Retinal pigment epithelial cell (primary cell): ENCODE measurements around the gene ITIH2.
"Not testable (repeated sequence)": the region's sequence is repeated elsewhere in the genome, so short reads cannot be mapped to it uniquely, and the experiment has no call there.

Source experiments
- DNase-seq: peaks from one replicate; pipeline ENCODE4 v3.0.0-alpha.2; 2010; ENCODE audit warnings: low read depth
- H3K4me3 ChIP-seq: 2 replicates; pipeline ENCODE4 v1.5.1; 2011; ENCODE audit warnings: mild to moderate bottlenecking, low read length, control low read depth, moderate library complexity
- TF ChIP-seq, protein P1 (sequence below): conservative IDR thresholded peaks from 2 replicates; pipeline ENCODE4 v1.5.1; 2011; ENCODE audit warnings: low read depth, low read length, control low read depth, inconsistent platforms

The ITIH2 gene

DNA sequence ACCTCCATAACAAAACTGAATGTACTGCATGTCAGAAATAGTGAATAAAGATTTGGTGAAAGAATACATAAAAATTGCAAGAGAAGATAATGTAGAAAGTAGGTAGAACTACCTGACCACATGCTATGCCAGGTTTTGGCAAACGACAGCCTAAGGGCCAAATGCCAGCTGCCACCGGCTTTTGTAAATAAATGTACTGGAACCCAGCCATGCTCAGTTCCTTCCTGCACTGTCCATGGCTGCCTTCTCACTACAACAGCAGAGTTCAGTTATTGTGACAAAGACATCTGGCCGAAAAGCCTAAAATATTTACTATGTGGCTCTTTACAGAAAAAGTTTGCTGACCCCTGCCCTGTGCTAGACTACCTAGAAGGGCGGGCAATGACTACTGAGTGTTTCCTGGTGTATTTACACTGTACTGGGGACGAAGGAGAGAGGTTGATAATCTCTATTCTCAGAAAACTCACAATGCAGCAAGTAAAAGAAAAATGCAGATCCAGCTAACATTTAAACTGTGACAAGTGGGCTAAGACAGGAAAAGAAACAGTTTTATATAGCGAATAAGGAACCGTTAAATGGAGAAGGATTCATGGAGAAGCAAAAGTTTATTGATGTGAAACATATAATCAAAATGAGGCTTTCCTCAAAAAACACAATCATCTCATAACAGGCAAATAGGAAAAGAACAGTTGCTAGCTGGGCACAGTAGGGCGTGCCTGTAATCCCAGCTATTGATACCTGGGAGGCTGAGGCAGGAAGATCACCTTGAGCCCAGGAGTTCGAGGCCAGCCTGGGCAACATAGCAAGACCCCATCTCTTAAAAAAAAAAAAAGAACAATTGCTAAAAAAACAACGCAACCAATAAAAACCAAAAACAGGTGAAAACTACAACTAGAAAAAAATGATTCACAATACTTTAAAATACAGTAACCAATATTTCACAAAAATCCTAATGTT lies 71.0 kb downstream of the ITIH2 start:
- TF ChIP-seq, protein P1, sequence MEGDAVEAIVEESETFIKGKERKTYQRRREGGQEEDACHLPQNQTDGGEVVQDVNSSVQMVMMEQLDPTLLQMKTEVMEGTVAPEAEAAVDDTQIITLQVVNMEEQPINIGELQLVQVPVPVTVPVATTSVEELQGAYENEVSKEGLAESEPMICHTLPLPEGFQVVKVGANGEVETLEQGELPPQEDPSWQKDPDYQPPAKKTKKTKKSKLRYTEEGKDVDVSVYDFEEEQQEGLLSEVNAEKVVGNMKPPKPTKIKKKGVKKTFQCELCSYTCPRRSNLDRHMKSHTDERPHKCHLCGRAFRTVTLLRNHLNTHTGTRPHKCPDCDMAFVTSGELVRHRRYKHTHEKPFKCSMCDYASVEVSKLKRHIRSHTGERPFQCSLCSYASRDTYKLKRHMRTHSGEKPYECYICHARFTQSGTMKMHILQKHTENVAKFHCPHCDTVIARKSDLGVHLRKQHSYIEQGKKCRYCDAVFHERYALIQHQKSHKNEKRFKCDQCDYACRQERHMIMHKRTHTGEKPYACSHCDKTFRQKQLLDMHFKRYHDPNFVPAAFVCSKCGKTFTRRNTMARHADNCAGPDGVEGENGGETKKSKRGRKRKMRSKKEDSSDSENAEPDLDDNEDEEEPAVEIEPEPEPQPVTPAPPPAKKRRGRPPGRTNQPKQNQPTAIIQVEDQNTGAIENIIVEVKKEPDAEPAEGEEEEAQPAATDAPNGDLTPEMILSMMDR, result no peak
- DNase-seq, result no peak
- H3K4me3 ChIP-seq, result no peak overlapping the region

DNA sequence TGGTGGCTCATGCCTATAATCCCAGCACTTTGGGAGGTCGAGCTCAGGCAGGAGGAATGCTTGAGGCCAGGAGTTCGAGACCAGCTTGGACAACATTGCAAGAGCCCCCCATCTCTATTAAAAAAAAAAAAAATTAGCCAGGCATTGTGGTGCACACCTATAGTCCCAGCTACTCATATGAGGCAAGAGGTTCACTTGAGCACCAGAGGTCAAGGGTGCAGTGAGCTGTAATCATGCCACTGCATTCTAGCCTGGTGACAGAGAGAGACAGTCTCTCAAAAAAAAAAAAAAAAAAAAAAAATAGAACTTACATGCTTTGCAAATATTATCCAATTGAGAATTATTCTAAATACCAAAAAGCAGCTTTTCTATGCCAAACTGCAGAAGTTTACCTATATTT lies 73.7 kb downstream of the ITIH2 start:
- DNase-seq, result no peak
- TF ChIP-seq, protein P1, result no peak
- no peak overlapping the region for H3K4me3 ChIP-seq

DNA sequence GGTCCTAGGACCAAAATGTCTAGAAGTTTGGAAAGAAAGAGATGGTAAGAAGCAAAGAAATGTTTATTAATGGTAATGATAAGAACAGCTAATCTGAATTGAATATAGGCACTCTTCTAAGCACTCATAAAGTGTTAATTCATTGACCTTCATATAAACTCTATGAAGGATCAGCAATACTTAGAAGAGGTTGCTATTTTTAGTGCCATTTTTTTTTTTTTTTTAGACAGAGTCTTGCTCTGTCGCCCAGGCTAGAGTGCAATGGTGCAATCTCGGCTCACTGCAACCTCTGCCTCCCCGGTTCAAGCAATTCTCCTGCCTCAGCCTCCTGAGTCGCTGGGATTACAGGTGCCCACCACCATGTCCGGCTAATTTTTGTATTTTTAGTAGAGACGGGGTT lies 79.1 kb downstream of the ITIH2 start:
- H3K4me3 ChIP-seq, DNase-seq: not testable (repeated sequence)

DNA sequence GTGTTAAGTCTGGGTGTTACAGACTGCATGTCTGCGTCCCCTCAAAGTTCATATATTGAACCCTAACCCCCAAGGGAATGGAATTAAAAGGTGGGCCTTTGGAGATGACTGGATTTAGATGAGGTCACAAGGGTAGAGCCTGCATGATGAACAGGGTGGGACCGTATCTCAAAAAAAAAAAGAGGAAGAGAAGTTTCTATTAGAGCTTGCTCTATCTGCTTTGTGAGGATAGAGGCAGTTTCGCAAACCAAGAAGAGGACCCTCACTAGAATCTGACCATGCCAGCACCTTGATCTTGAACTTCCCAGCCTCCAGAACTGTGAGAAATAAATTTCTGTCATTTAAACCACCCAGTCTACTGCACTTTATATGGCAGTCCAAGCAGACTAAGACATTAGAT lies 83.3 kb downstream of the ITIH2 start:
- peak overlapping the region; percentile 98 for H3K4me3 ChIP-seq
- no peak for DNase-seq

DNA sequence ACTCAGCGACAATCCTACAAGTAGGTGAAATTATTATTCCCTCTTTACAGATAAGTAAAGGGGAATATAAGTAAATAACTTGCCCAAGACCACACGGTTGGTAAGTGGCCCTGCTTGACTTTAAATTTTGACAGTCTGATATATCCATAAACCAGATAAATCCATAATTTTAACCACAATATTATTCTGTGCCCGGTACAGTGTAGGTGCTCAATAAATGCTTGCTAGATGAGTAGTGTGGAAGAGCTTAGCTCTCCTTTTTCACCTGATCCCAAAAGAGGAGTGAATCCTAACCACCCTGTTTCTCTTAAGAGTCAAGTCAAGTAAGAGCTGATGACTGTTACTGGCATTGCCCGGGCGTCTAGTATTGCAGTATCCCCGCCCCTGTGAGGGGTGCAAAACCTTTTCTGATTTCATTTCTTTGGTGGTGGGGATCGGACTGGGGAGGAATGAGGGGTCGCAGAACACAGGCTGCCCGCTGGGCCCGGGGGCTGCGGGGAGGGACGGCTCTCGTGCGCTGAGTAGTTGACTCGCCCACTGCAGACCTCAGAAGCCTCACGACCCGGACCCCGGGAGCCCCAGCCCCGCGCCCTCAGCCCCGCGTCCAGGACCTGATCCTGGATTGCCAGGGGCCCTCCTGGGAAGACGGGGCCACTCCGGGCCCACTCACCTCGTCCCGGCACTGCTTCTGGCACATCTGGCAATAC lies 84.2 kb downstream of the ITIH2 start:
- TF ChIP-seq, protein P1, result no peak
- peak overlapping the region; percentile 98 for H3K4me3 ChIP-seq
- DNase-seq, result no peak

More for the DNA sequence above, 83.3 kb downstream of the ITIH2 start:
- TF ChIP-seq, protein P1, result no peak

DNA sequence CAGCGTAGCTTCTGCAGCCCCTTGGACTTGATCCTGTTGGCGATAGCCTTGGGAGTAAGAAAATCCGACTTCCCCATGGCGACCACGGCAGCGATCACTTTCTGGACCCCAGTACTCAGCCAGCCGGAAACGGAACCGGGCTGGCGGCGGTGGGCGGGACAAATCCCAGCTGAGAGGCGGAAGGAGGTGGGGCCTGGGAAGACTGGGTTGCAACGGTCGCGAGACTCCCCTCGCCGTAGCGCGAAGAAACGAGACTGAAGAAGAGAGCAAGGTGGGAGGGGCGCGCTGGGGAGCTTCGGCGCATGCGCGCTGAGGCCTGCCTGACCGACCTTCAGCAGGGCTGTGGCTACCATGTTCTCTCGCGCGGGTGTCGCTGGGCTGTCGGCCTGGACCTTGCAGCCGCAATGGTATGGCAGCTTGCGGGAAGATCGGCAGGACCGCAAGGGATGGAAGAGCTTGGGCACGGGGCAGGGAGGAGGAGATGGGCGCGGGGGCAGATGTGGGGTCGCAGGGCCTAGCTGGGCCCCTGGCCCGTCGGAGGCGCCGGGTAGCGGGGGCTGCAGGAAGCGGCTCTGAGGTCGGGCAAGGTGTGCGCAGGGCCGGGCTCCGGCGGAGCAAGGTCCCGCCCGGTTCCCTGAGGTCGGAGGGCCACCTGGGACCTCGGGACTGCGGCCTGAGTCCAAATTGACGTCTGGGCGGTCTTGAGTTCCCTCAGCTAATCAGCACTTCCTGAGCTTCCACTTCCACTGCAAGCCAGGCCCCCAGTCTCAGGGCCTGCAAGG lies 84.9 kb downstream of the ITIH2 start, which contains the start of the genes ATP5F1C and KIN:
ATP5F1C (plus strand) TSS at position 321 of the 782 bp plus-strand sequence; CDS start at position 352, 31 bp downstream.
KIN (minus strand) TSS at position 137 of the 782 bp plus-strand sequence; CDS start at position 77, 60 bp downstream.
- peak; percentile 83 for DNase-seq
- TF ChIP-seq, protein P1, result no peak
- peak within 1 kb of the TSS; percentile 98 for H3K4me3 ChIP-seq
